Panc1 (cell line): ENCODE data around the gene SNED1. TPM values are rescaled to one million over a fixed set of nuclear protein-coding genes. Genes with fewer than 3 reads are reported as not detected.

ENCODE experiments used
- ATAC-seq: fragments of 200-7000 bp; cut with Tn5 transposase; 2 replicates; pipeline ENCODE4 v1.9.1; 2020; ENCODE audit warnings: mild to moderate bottlenecking, moderate library complexity
- BruUV-seq: library from RNA; stranded (reverse); fragments of 400-500 nt; replicated peaks from 2 replicates; lab custom pipeline; 2021; lab: Mats Ljungman, UMichigan
- CTCF ChIA-PET: fragments of 300-600 bp; sonication (Branson Sonifier 250); formaldehyde crosslinking; loops from one replicate; lab custom pipeline; 2022; ENCODE audit warnings: antibody characterized with exemption; lab: Charles Lee
- POLR2A ChIA-PET: fragments of 300-600 bp; sonication (Branson Sonifier 250); formaldehyde crosslinking; loops from one replicate; lab custom pipeline; 2022; ENCODE audit warnings: antibody characterized with exemption; lab: Charles Lee
- DNase-seq: peaks from one replicate; pipeline ENCODE4 v3.0.0-alpha.2; 2010; ENCODE audit warnings: low read depth, low spot score
- H3K27ac ChIP-seq: 2 replicates; pipeline ENCODE4 v1.5.1; 2011; ENCODE audit warnings: mild to moderate bottlenecking, low read length, inconsistent platforms
- H3K27me3 ChIP-seq: fragments of 200-500 bp; sonication (Bioruptor generic); 2 replicates; pipeline ENCODE4 v1.6.0; 2014; ENCODE audit warnings: low read length, inconsistent platforms; ENCODE audit not compliant: control insufficient read depth, insufficient read depth
- H3K36me3 ChIP-seq: fragments of 200-500 bp; sonication (Bioruptor generic); 2 replicates; pipeline ENCODE4 v1.5.1; 2014; ENCODE audit warnings: inconsistent platforms, mild to moderate bottlenecking, low read length, moderate library complexity; ENCODE audit not compliant: control insufficient read depth, insufficient read depth
- H3K4me1 ChIP-seq: 2 replicates; pipeline ENCODE4 v1.5.1; 2011; ENCODE audit warnings: inconsistent platforms, mild to moderate bottlenecking, low read length, moderate library complexity; ENCODE audit not compliant: control insufficient read depth, insufficient read depth
- H3K4me3 ChIP-seq, 2 experiments: 2 replicates each; pipeline ENCODE4 v1.5.1; 2011 to 2012; ENCODE audit warnings: low read depth in 2 of 2, low read length in 2 of 2, mild to moderate bottlenecking in 2 of 2, inconsistent platforms in 1 of 2, moderate library complexity in 1 of 2
- H3K9me3 ChIP-seq: fragments of 200-500 bp; sonication (Bioruptor generic); 2 replicates; pipeline ENCODE4 v1.5.1; 2014; ENCODE audit warnings: low read depth, mild to moderate bottlenecking, inconsistent platforms, low read length, moderate library complexity; ENCODE audit not compliant: control insufficient read depth, insufficient read depth
- CTCF ChIP-seq: fragments of 450-650 bp; IDR thresholded peaks from 2 replicates; pipeline ENCODE4 v1.5.1; 2017; ENCODE audit warnings: mild to moderate bottlenecking
- POLR2AphosphoS5 ChIP-seq: IDR thresholded peaks from 2 replicates; pipeline ENCODE4 v1.6.1; 2012; ENCODE audit warnings: mild to moderate bottlenecking, low read depth, low read length, moderate library complexity
- SIN3A ChIP-seq: IDR thresholded peaks from 2 replicates; pipeline ENCODE4 v1.6.1; 2012; ENCODE audit warnings: low read depth, mild to moderate bottlenecking, low read length, moderate library complexity, borderline replicate concordance; ENCODE audit not compliant: insufficient read depth
- TCF7L2 ChIP-seq: IDR thresholded peaks from 2 replicates; pipeline ENCODE4 v1.6.1; 2011; ENCODE audit warnings: mild to moderate bottlenecking, low read depth, low read length, inconsistent platforms
- in situ Hi-C: cut with HindIII; loops from 2 replicates; pipeline ENCODE4 v1.10.0; 2016; ENCODE audit warnings: low sequenced_read_pairs, low pct_unique_long_range_greater_than_20kb
- intact Hi-C: fragments of 100-400 bp; cut with micrococcal nuclease; formaldehyde crosslinking; loops from one replicate; pipeline ENCODE4 v1.10.0; 2022; ENCODE audit not compliant: unreplicated experiment
- total RNA-seq: library from RNA; stranded (reverse); gene quantifications from one replicate; pipeline ENCODE4 v1.2.1, GENCODE V29; 2021; ENCODE audit not compliant: unreplicated experiment
- TF ChIP-seq, protein P1 (sequence below), 2 experiments: IDR thresholded peaks; 2 replicates each; pipeline ENCODE4 v1.6.1; 2011 to 2012; ENCODE audit warnings: low read depth in 2 of 2, control low read depth in 1 of 2, low read length in 1 of 2, mild to moderate bottlenecking in 1 of 2, moderate library complexity in 1 of 2; ENCODE audit not compliant: insufficient read depth in 1 of 2

Gene SNED1
- total RNA-seq, 1 experiment from 2014 or later: 11.0 TPM

DNA sequence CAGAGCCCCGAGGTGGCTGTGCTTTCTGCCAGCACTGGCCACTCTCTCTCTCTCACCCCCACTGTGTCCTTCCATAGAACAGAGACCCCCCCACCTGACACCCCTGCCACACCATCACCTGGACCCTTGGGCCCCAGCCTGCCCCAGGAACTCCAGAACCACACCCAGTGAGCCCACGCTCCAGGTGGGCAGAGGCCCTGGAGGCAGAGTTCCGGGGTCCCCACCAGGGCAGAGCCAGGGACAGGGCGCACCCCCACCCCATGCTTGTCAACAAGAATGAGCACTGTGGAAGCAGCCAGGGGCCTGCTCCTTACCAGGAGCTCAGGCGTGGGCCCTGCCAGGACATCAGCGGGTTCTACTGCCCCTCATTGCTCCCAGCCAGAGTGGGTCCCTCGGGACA is 136.3 kb downstream of the SNED1 start:
- H3K4me1 ChIP-seq: no peaks in the 10 kb centered on the region
- ChIA-PET CTCF (no interaction called here), POLR2A (no interaction called here)
- in situ Hi-C loops: no loop called here
- no peaks in the 10 kb centered on the region for H3K9me3 ChIP-seq
- intact Hi-C loops: no loop called here
- H3K4me3 ChIP-seq: no peak overlapping the region
- DNase-seq (no peak), ATAC-seq (no peak)
- no peak overlapping the region for H3K27ac ChIP-seq
- no peaks in the 10 kb centered on the region for H3K27me3 ChIP-seq
- no TSS peak for BruUV-seq
- no peaks in the 10 kb centered on the region for H3K36me3 ChIP-seq
- TF ChIP-seq, protein P1, sequence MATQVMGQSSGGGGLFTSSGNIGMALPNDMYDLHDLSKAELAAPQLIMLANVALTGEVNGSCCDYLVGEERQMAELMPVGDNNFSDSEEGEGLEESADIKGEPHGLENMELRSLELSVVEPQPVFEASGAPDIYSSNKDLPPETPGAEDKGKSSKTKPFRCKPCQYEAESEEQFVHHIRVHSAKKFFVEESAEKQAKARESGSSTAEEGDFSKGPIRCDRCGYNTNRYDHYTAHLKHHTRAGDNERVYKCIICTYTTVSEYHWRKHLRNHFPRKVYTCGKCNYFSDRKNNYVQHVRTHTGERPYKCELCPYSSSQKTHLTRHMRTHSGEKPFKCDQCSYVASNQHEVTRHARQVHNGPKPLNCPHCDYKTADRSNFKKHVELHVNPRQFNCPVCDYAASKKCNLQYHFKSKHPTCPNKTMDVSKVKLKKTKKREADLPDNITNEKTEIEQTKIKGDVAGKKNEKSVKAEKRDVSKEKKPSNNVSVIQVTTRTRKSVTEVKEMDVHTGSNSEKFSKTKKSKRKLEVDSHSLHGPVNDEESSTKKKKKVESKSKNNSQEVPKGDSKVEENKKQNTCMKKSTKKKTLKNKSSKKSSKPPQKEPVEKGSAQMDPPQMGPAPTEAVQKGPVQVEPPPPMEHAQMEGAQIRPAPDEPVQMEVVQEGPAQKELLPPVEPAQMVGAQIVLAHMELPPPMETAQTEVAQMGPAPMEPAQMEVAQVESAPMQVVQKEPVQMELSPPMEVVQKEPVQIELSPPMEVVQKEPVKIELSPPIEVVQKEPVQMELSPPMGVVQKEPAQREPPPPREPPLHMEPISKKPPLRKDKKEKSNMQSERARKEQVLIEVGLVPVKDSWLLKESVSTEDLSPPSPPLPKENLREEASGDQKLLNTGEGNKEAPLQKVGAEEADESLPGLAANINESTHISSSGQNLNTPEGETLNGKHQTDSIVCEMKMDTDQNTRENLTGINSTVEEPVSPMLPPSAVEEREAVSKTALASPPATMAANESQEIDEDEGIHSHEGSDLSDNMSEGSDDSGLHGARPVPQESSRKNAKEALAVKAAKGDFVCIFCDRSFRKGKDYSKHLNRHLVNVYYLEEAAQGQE (IDR thresholded peaks at IDR 0.05; ENCODE audit: insufficient read depth in 1 of 2, low read depth in 2 of 2, low read length in 1 of 2): no peak
- TF ChIP-seq POLR2AphosphoS5 (no peak), TCF7L2 (no peak), SIN3A (no peak), CTCF (no peak)

DNA sequence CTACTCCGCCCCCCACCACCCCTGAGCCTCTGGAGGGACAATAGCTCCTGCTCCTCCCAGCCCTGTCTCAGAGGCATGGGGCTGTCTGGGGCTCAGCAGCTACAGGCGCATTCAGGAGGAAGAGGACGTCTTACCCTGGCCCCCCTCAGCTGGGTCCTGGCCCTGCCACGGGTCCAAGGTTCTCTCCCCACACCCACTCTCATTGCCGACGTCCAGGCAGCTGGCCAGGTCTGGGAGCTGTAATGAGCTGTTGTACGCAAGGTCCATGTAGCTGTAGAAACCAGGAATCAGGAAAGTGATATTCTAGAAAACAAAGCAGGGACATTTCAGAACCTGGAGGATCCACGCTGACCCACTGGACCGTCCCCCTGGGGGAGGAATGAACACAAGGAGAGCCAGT is 137.3 kb downstream of the SNED1 start:
- TF ChIP-seq TCF7L2 (no peak), POLR2AphosphoS5 (no peak), SIN3A (no peak), CTCF (no peak)
- TF ChIP-seq, protein P1 (IDR thresholded peaks at IDR 0.05; ENCODE audit: insufficient read depth in 1 of 2, low read depth in 2 of 2, low read length in 1 of 2): no peak
- Histone ChIP-seq H3K4me3 (no peak overlapping the region), H3K27me3 (no peaks in the 10 kb centered on the region), H3K27ac (no peak overlapping the region), H3K9me3 (no peaks in the 10 kb centered on the region), H3K4me1 (no peaks in the 10 kb centered on the region), H3K36me3 (no peaks in the 10 kb centered on the region)
- no peak for ATAC-seq
- CTCF ChIA-PET: no interaction called here
- DNase-seq: no peak
- intact Hi-C loops: no loop called here
- in situ Hi-C loops: no loop called here
- BruUV-seq: no TSS peak
- POLR2A ChIA-PET: interaction anchor here (0.6 kb wide), 1 partner anchor 110 kb away, joined by 4 read pairs; no protein-coding TSS in a partner anchor
